Measurements from ENCODE around the gene FAM168A. TPM values are rescaled to one million over a fixed set of nuclear protein-coding genes. Genes with fewer than 3 reads are reported as not detected.

Gene FAM168A
- total and polyA plus RNA-seq, 10 of the 15 experiments (the other 5 are each of a cell fraction or from before 2014, with no cell fraction given): 1.7 to 20.0 (median 10.0) TPM

DNA sequence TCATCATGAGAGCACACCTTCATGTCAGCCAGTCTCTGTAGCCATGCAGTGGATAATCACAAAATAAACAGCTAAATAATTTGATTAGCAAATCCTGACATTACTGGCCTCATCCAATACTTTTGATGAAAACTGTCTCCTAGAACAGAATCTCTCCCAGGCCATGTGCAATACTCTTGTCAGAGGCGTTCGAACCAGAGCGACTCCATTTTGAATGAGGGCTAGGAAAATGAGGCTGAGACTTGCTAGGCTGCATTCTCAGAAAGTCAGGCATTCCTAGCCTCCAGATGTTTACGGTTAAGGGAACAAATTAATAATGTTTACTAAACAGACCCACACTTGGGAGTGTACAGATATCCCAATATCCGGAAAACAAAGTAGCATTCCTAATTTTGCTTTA is 69.9 kb downstream of the FAM168A start (continued):
- TF ChIP-seq, protein P1, sequence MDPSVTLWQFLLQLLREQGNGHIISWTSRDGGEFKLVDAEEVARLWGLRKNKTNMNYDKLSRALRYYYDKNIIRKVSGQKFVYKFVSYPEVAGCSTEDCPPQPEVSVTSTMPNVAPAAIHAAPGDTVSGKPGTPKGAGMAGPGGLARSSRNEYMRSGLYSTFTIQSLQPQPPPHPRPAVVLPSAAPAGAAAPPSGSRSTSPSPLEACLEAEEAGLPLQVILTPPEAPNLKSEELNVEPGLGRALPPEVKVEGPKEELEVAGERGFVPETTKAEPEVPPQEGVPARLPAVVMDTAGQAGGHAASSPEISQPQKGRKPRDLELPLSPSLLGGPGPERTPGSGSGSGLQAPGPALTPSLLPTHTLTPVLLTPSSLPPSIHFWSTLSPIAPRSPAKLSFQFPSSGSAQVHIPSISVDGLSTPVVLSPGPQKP (IDR thresholded peaks at IDR 0.05; ENCODE audit: low read depth, low read length): no peak
- TF ChIP-seq ZNF687 (IDR thresholded peaks at IDR 0.05) (peak; percentile 91), YY1 (IDR thresholded peaks at IDR 0.05; ENCODE audit: low read depth, low read length) (peak; percentile 24; the same call in 1 of the 2 replicates), ZBTB4 (CRISPR knock-in tag; IDR thresholded peaks at IDR 0.05) (0 out of 2 replicates have a peak, but pooled peaks have one; percentile 59), SMARCA5 (IDR thresholded peaks at IDR 0.05) (no peak)
- TF ChIP-seq, protein P2, sequence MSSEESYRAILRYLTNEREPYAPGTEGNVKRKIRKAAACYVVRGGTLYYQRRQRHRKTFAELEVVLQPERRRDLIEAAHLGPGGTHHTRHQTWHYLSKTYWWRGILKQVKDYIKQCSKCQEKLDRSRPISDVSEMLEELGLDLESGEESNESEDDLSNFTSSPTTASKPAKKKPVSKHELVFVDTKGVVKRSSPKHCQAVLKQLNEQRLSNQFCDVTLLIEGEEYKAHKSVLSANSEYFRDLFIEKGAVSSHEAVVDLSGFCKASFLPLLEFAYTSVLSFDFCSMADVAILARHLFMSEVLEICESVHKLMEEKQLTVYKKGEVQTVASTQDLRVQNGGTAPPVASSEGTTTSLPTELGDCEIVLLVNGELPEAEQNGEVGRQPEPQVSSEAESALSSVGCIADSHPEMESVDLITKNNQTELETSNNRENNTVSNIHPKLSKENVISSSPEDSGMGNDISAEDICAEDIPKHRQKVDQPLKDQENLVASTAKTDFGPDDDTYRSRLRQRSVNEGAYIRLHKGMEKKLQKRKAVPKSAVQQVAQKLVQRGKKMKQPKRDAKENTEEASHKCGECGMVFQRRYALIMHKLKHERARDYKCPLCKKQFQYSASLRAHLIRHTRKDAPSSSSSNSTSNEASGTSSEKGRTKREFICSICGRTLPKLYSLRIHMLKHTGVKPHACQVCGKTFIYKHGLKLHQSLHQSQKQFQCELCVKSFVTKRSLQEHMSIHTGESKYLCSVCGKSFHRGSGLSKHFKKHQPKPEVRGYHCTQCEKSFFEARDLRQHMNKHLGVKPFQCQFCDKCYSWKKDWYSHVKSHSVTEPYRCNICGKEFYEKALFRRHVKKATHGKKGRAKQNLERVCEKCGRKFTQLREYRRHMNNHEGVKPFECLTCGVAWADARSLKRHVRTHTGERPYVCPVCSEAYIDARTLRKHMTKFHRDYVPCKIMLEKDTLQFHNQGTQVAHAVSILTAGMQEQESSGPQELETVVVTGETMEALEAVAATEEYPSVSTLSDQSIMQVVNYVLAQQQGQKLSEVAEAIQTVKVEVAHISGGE (CRISPR knock-in tag; IDR thresholded peaks at IDR 0.05): 0 out of 2 replicates have a peak, but pooled peaks have one; percentile 13
